ENCODE data around the gene GMCL1. TPM values are rescaled to one million over a fixed set of nuclear protein-coding genes. Genes with fewer than 3 reads are reported as not detected.
"Not testable (repeated sequence)": the region's sequence is repeated elsewhere in the genome, so short reads cannot be mapped to it uniquely, and the experiment has no call there.

The GMCL1 gene
- total RNA-seq, 1 donor from 2014 or later = 12.7 TPM

DNA sequence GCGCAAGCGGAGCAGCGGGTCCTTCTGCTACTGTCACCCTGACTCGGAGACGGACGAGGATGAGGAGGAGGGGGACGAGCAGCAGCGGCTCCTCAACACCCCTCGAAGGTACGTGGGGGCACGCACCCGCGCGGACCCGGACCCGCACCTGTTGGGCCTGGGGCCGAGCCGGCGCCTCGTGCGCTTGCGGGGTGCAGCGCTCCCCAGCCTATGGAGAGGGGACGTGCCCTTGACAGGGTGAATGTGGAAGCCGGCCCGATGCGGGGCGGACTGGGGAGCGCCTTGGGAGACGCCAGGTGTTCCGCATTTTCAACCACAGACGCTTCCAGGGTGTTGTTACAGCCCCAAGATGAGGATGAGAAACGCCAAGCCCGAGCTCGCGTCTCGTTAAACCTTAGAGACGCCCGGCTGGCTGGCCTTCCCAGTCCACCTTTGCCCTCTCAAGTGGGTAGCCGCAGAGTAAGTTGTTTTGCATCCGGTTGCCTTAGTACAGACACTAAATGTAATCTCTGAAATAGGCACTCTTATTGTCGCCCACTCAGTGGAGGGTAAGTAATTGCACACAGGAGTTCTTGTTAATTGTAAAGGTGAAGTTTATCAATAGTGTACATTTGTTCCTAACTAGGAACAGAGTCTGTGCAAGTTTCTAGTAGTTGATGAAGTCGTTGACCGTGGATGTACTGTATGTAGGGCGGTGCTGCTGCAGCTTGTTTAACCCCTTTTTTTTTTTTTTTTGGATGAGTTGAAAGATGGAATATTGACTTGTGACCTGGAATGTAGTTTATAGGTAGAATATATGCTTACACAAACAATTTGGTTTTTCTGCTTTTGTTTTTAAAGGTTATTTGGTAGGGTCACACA, 815 bp downstream of the GMCL1 start:
- Histone ChIP-seq H4K20me1 (ENCODE audit: insufficient read depth, low read length) (no peaks in the 10 kb centered on the region), H2AFZ (ENCODE audit: low read depth, low read length) (peak overlapping the region; percentile 85), H3K27me3 (ENCODE audit: insufficient read depth, low read length) (no peaks in the 10 kb centered on the region), H3K27ac (ENCODE audit: low read depth, low read length) (peak overlapping the region; percentile 93), H3K4me3 (ENCODE audit: insufficient read depth, low read depth, low read length) (peak overlapping the region; percentile 72), H3K36me3 (ENCODE audit: insufficient read depth, low read length) (no peaks in the 10 kb centered on the region), H3K9ac (ENCODE audit: low read length) (peak overlapping the region; percentile 89), H3K4me2 (ENCODE audit: low read length) (peak overlapping the region; percentile 84), H3K79me2 (ENCODE audit: insufficient read depth, low read length) (peaks cover 54% of the 10 kb centered on the region), H3K4me1 (ENCODE audit: insufficient read depth, low read length) (peaks cover 13% of the 10 kb centered on the region), H3K9me3 (ENCODE audit: insufficient read depth, low read depth, low read length) (no peaks in the 10 kb centered on the region)
- no peaks in the 10 kb centered on the region for H3K9me3 Mint-ChIP-seq (ENCODE audit: unreplicated experiment)
- H3K4me3 Mint-ChIP-seq (ENCODE audit: unreplicated experiment) = peak overlapping the region; percentile 89
- no peak for FAIRE-seq
- TF ChIP-seq EZH2 (IDR thresholded peaks at IDR 0.05; ENCODE audit: insufficient read depth, low read length) = no peak
- TF ChIP-seq, protein P1, sequence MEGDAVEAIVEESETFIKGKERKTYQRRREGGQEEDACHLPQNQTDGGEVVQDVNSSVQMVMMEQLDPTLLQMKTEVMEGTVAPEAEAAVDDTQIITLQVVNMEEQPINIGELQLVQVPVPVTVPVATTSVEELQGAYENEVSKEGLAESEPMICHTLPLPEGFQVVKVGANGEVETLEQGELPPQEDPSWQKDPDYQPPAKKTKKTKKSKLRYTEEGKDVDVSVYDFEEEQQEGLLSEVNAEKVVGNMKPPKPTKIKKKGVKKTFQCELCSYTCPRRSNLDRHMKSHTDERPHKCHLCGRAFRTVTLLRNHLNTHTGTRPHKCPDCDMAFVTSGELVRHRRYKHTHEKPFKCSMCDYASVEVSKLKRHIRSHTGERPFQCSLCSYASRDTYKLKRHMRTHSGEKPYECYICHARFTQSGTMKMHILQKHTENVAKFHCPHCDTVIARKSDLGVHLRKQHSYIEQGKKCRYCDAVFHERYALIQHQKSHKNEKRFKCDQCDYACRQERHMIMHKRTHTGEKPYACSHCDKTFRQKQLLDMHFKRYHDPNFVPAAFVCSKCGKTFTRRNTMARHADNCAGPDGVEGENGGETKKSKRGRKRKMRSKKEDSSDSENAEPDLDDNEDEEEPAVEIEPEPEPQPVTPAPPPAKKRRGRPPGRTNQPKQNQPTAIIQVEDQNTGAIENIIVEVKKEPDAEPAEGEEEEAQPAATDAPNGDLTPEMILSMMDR (IDR thresholded peaks at IDR 0.05; ENCODE audit: insufficient read depth, low read depth, low read length) = no peak
- DNase-seq (ENCODE audit: low read depth) = peak; percentile 12
- H3K27me3 Mint-ChIP-seq (ENCODE audit: low read depth, unreplicated experiment) = no peaks in the 10 kb centered on the region
- peak overlapping the region; percentile 73 for H3K27ac Mint-ChIP-seq (ENCODE audit: unreplicated experiment)
- peaks cover 18% of the 10 kb centered on the region for H3K4me1 Mint-ChIP-seq (ENCODE audit: low read depth, unreplicated experiment)
- no peaks in the 10 kb centered on the region for H3K36me3 Mint-ChIP-seq (ENCODE audit: low read depth, unreplicated experiment)

DNA sequence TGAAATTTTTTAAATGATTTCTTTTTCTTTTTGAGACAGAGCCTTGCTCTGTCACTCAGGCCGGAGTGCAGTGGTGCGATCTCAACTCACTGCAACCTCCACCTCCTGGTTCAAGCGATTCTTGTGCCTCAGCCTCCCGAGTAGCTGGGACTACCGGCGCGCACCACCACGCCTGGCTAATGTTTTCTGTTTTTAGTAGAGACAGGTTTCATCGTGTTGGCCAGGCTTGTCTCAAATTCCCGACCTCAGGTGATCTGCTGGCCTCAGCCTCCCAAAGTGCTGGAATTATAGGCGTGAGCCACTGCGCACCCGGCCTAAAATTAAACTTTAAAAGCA, 1.4 kb downstream of the GMCL1 start:
- Mint-ChIP-seq H3K4me1 (ENCODE audit: low read depth, unreplicated experiment) (peaks cover 18% of the 10 kb centered on the region), H3K4me3 (ENCODE audit: unreplicated experiment) (peak overlapping the region; percentile 89)
- not testable (repeated sequence) for H3K36me3 ChIP-seq (ENCODE audit: insufficient read depth, low read length); FAIRE-seq; DNase-seq (ENCODE audit: low read depth); H3K9me3 Mint-ChIP-seq (ENCODE audit: unreplicated experiment); H3K27me3 Mint-ChIP-seq (ENCODE audit: low read depth, unreplicated experiment); H3K36me3 Mint-ChIP-seq (ENCODE audit: low read depth, unreplicated experiment); H3K9me3 ChIP-seq (ENCODE audit: insufficient read depth, low read depth, low read length); H2AFZ ChIP-seq (ENCODE audit: low read depth, low read length); H3K27ac ChIP-seq (ENCODE audit: low read depth, low read length); H3K27me3 ChIP-seq (ENCODE audit: insufficient read depth, low read length); H4K20me1 ChIP-seq (ENCODE audit: insufficient read depth, low read length); H3K27ac Mint-ChIP-seq (ENCODE audit: unreplicated experiment)
- peak overlapping the region; percentile 84 for H3K4me2 ChIP-seq (ENCODE audit: low read length)
- H3K4me1 ChIP-seq (ENCODE audit: insufficient read depth, low read length) = peaks cover 13% of the 10 kb centered on the region
- peak overlapping the region; percentile 89 for H3K9ac ChIP-seq (ENCODE audit: low read length)
- peak overlapping the region; percentile 72 for H3K4me3 ChIP-seq (ENCODE audit: insufficient read depth, low read depth, low read length)
- peaks cover 58% of the 10 kb centered on the region for H3K79me2 ChIP-seq (ENCODE audit: insufficient read depth, low read length)

DNA sequence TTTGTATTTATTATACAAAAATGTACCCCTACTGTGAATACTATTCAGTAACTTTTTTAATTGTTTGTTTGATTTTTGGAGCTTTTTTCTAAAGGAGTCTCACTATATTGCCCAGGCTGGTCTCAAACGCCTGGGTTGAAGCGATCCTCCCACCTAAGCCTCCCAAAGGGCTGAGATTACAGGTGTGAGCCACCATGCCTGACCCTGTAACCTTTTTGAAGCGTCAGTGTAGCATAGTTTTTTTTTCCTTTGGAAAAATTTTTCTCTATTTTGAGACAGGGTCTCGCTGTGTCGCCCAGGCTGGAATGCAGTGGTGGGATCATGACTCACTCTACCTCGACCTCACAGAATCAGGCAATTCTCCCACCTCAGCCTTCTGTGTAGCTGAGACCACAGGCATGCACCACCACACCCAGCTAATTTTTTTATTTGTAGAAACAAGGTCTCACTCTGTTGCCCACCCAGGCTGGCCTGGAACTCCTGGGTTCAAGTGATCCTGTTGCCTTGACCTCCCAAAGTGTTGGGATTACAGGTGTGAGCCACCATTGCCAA, 2.0 kb downstream of the GMCL1 start:
- peak overlapping the region; percentile 55 for H3K4me2 ChIP-seq (ENCODE audit: low read length)
- peaks cover 13% of the 10 kb centered on the region for H3K4me1 ChIP-seq (ENCODE audit: insufficient read depth, low read length)
- H3K27ac ChIP-seq (ENCODE audit: low read depth, low read length) = peak overlapping the region; percentile 10
- FAIRE-seq (no peak), DNase-seq (ENCODE audit: low read depth) (peak; percentile 66)
- H3K36me3 ChIP-seq (ENCODE audit: insufficient read depth, low read length) = no peaks in the 10 kb centered on the region
- Mint-ChIP-seq H3K36me3 (ENCODE audit: low read depth, unreplicated experiment) (no peaks in the 10 kb centered on the region), H3K27ac (ENCODE audit: unreplicated experiment) (peak overlapping the region; percentile 82), H3K4me3 (ENCODE audit: unreplicated experiment) (peak overlapping the region; percentile 89), H3K4me1 (ENCODE audit: low read depth, unreplicated experiment) (peaks cover 20% of the 10 kb centered on the region), H3K9me3 (ENCODE audit: unreplicated experiment) (no peaks in the 10 kb centered on the region), H3K27me3 (ENCODE audit: low read depth, unreplicated experiment) (no peaks in the 10 kb centered on the region)
- no peak for TF ChIP-seq EZH2 (IDR thresholded peaks at IDR 0.05; ENCODE audit: insufficient read depth, low read length)
- TF ChIP-seq, protein P1 (IDR thresholded peaks at IDR 0.05; ENCODE audit: insufficient read depth, low read depth, low read length) = no peak
- H4K20me1 ChIP-seq (ENCODE audit: insufficient read depth, low read length) = peaks cover 7% of the 10 kb centered on the region
- H3K27me3 ChIP-seq (ENCODE audit: insufficient read depth, low read length) = no peaks in the 10 kb centered on the region
- no peak overlapping the region for H3K4me3 ChIP-seq (ENCODE audit: insufficient read depth, low read depth, low read length)
- no peaks in the 10 kb centered on the region for H3K9me3 ChIP-seq (ENCODE audit: insufficient read depth, low read depth, low read length)
- H3K79me2 ChIP-seq (ENCODE audit: insufficient read depth, low read length) = peaks cover 64% of the 10 kb centered on the region
- H3K9ac ChIP-seq (ENCODE audit: low read length) = no peak overlapping the region
- no peak overlapping the region for H2AFZ ChIP-seq (ENCODE audit: low read depth, low read length)

All from astrocyte (in vitro differentiated cells and primary cell).